ENCODE results near the gene GINS1.

GINS1 gene

GRCh38 chr20:25376886-25377285 lies 30.6 kb upstream of the GINS1 start:
- Histone ChIP-seq H3K9me3 (ENCODE audit: low read length) (no peaks in the 10 kb centered on the region), H3K9ac (ENCODE audit: low read length) (no peak overlapping the region), H3K4me3 (ENCODE audit: low read depth, low read length, poor library complexity, severe bottlenecking) (no peak overlapping the region), H2AFZ (ENCODE audit: low read length) (no peak overlapping the region), H3K9me2 (ENCODE audit: low read depth, low read length) (no peaks in the 10 kb centered on the region), H3K4me1 (ENCODE audit: insufficient read depth, low read length, severe bottlenecking) (peaks cover 15% of the 10 kb centered on the region), H3K79me2 (ENCODE audit: insufficient read depth, low read length) (peaks cover 27% of the 10 kb centered on the region), H3K4me2 (ENCODE audit: low read length) (no peak overlapping the region), H3K27me3 (ENCODE audit: insufficient read depth, low read length) (no peaks in the 10 kb centered on the region), H3K36me3 (ENCODE audit: insufficient read depth, low read length) (peaks cover 4% of the 10 kb centered on the region), H3K27ac (ENCODE audit: low read depth, low read length, poor library complexity, severe bottlenecking) (no peak overlapping the region), H4K20me1 (ENCODE audit: insufficient read depth, low read length) (no peaks in the 10 kb centered on the region), H3F3A (ENCODE audit: insufficient read depth, low read length) (no peaks in the 10 kb centered on the region)
- TF ChIP-seq EZH2 (IDR thresholded peaks at IDR 0.05; ENCODE audit: borderline replicate concordance, low read length) = no peak
- TF ChIP-seq CTCF (IDR thresholded peaks at IDR 0.05; ENCODE audit: low read length) = no peak

GRCh38 chr20:25378189-25378883 lies 29.1 kb upstream of the GINS1 start:
- TF ChIP-seq EZH2 (IDR thresholded peaks at IDR 0.05; ENCODE audit: borderline replicate concordance, low read length) (no peak), CTCF (IDR thresholded peaks at IDR 0.05; ENCODE audit: low read length) (no peak)
- H3K9ac ChIP-seq (ENCODE audit: low read length) = no peak overlapping the region
- H3K27ac ChIP-seq (ENCODE audit: low read depth, low read length, poor library complexity, severe bottlenecking) = no peak overlapping the region
- peaks cover 32% of the 10 kb centered on the region for H3K79me2 ChIP-seq (ENCODE audit: insufficient read depth, low read length)
- H3K9me2 ChIP-seq (ENCODE audit: low read depth, low read length) = no peaks in the 10 kb centered on the region
- no peaks in the 10 kb centered on the region for H3F3A ChIP-seq (ENCODE audit: insufficient read depth, low read length)
- H4K20me1 ChIP-seq (ENCODE audit: insufficient read depth, low read length) = no peaks in the 10 kb centered on the region
- no peaks in the 10 kb centered on the region for H3K27me3 ChIP-seq (ENCODE audit: insufficient read depth, low read length)
- no peak overlapping the region for H3K4me2 ChIP-seq (ENCODE audit: low read length)
- peaks cover 10% of the 10 kb centered on the region for H3K36me3 ChIP-seq (ENCODE audit: insufficient read depth, low read length)
- H3K4me3 ChIP-seq (ENCODE audit: low read depth, low read length, poor library complexity, severe bottlenecking) = no peak overlapping the region
- no peak overlapping the region for H2AFZ ChIP-seq (ENCODE audit: low read length)
- peaks cover 15% of the 10 kb centered on the region for H3K4me1 ChIP-seq (ENCODE audit: insufficient read depth, low read length, severe bottlenecking)
- H3K9me3 ChIP-seq (ENCODE audit: low read length) = no peaks in the 10 kb centered on the region

- Histone ChIP-seq H3K4me3 (ENCODE audit: low read depth, low read length, poor library complexity, severe bottlenecking) (no peak overlapping the region), H3K36me3 (ENCODE audit: insufficient read depth, low read length) (peaks cover 10% of the 10 kb centered on the region), H3K9me3 (ENCODE audit: low read length) (no peaks in the 10 kb centered on the region), H3K9ac (ENCODE audit: low read length) (no peak overlapping the region), H2AFZ (ENCODE audit: low read length) (no peak overlapping the region), H3K4me2 (ENCODE audit: low read length) (no peak overlapping the region), H3K79me2 (ENCODE audit: insufficient read depth, low read length) (peaks cover 34% of the 10 kb centered on the region), H3K9me2 (ENCODE audit: low read depth, low read length) (no peaks in the 10 kb centered on the region), H4K20me1 (ENCODE audit: insufficient read depth, low read length) (no peaks in the 10 kb centered on the region), H3K4me1 (ENCODE audit: insufficient read depth, low read length, severe bottlenecking) (peaks cover 16% of the 10 kb centered on the region), H3F3A (ENCODE audit: insufficient read depth, low read length) (no peaks in the 10 kb centered on the region), H3K27me3 (ENCODE audit: insufficient read depth, low read length) (no peaks in the 10 kb centered on the region), H3K27ac (ENCODE audit: low read depth, low read length, poor library complexity, severe bottlenecking) (no peak overlapping the region)
- TF ChIP-seq EZH2 (IDR thresholded peaks at IDR 0.05; ENCODE audit: borderline replicate concordance, low read length) (no peak), CTCF (IDR thresholded peaks at IDR 0.05; ENCODE audit: low read length) (no peak)
Observed at GRCh38 chr20:25378884-25379733, 28.4 kb upstream of the GINS1 start.
